GM12878 (cell line): ENCODE measurements around the gene HENMT1.

Source experiments
- BHLHE40 ChIP-seq, 2 experiments: fragments of 450-650 bp in 1 of 2; IDR thresholded peaks; 2 replicates each; pipeline ENCODE4 v1.6.1; 2011 to 2017; ENCODE audit warnings: low read depth in 2 of 2, borderline replicate concordance in 1 of 2, improper control_type of control experiment in 1 of 2, low read length in 1 of 2, mild to moderate bottlenecking in 1 of 2
- BRCA1 ChIP-seq: IDR thresholded peaks from 2 replicates; pipeline ENCODE4 v1.6.1; 2011; ENCODE audit warnings: low read depth, low read length, improper control_type of control experiment
- CHD2 ChIP-seq: IDR thresholded peaks from 2 replicates; pipeline ENCODE4 v1.6.1; 2011; ENCODE audit warnings: low read depth, low read length, improper control_type of control experiment, borderline replicate concordance
- CREM ChIP-seq: IDR thresholded peaks from 2 replicates; pipeline ENCODE4 v1.6.1; 2014; ENCODE audit warnings: antibody characterized with exemption, low read depth
- DPF2 ChIP-seq: fragments of 450-650 bp; IDR thresholded peaks from 2 replicates; pipeline ENCODE4 v1.6.1; 2017; ENCODE audit warnings: mild to moderate bottlenecking
- HDGF ChIP-seq: fragments of 450-650 bp; IDR thresholded peaks from 2 replicates; pipeline ENCODE4 v1.6.1; 2016; ENCODE audit warnings: antibody characterized with exemption
- JUNB ChIP-seq: IDR thresholded peaks from 2 replicates; pipeline ENCODE4 v1.6.1; 2016; ENCODE audit warnings: antibody characterized with exemption, mild to moderate bottlenecking
- JUND ChIP-seq: IDR thresholded peaks from 2 replicates; pipeline ENCODE4 v1.6.1; 2012; ENCODE audit warnings: low read depth, mild to moderate bottlenecking, low read length, improper control_type of control experiment, moderate library complexity
- MXI1 ChIP-seq: fragments of 150-350 bp; IDR thresholded peaks from 2 replicates; pipeline ENCODE4 v1.6.1; 2011; ENCODE audit warnings: low read depth, mild to moderate bottlenecking, inconsistent platforms, low read length, improper control_type of control experiment
- POLR2AphosphoS5 ChIP-seq: IDR thresholded peaks from 2 replicates; pipeline ENCODE4 v1.6.1; 2011; ENCODE audit warnings: mild to moderate bottlenecking, low read length, inconsistent platforms
- RFX5 ChIP-seq: IDR thresholded peaks from 2 replicates; pipeline ENCODE4 v1.6.1; 2011; ENCODE audit warnings: low read depth, low read length, improper control_type of control experiment
- YY1 ChIP-seq: IDR thresholded peaks from 2 replicates; pipeline ENCODE4 v1.6.1; 2011; ENCODE audit warnings: low read depth, mild to moderate bottlenecking, low read length
- ZNF274 ChIP-seq: IDR thresholded peaks from one replicate; pipeline ENCODE4 v1.8.0; 2011; ENCODE audit not compliant: insufficient read length, insufficient read depth
- TF ChIP-seq, protein P1 (sequence below), 3 experiments: IDR thresholded peaks in 2 of 3; conservative IDR thresholded peaks in 1 of 3; 2 replicates each; pipeline ENCODE4 v1.5.1; 2011; ENCODE audit warnings: low read depth in 3 of 3, low read length in 3 of 3, mild to moderate bottlenecking in 3 of 3, control low read depth in 2 of 3, moderate library complexity in 2 of 3, inconsistent platforms in 1 of 3, mixed read lengths in 1 of 3; ENCODE audit not compliant: control insufficient read depth in 2 of 3, insufficient read depth in 1 of 3; ENCODE audit errors: extremely low read depth in 1 of 3

GRCh38 chr1:108665067-108665466 is 4.2 kb upstream of the HENMT1 start:
- no peak for TF ChIP-seq DPF2
- no peak for TF ChIP-seq POLR2AphosphoS5
- no peak for TF ChIP-seq YY1
- no peak for TF ChIP-seq ZNF274
- no peak for TF ChIP-seq MXI1
- no peak for TF ChIP-seq BHLHE40 (IDR thresholded peaks at IDR 0.05; ENCODE audit: borderline replicate concordance in 1 of 2, low read depth in 2 of 2, low read length in 1 of 2)
- no peak for TF ChIP-seq RFX5
- no peak for TF ChIP-seq CREM
- TF ChIP-seq CHD2 = no peak
- TF ChIP-seq, protein P1, sequence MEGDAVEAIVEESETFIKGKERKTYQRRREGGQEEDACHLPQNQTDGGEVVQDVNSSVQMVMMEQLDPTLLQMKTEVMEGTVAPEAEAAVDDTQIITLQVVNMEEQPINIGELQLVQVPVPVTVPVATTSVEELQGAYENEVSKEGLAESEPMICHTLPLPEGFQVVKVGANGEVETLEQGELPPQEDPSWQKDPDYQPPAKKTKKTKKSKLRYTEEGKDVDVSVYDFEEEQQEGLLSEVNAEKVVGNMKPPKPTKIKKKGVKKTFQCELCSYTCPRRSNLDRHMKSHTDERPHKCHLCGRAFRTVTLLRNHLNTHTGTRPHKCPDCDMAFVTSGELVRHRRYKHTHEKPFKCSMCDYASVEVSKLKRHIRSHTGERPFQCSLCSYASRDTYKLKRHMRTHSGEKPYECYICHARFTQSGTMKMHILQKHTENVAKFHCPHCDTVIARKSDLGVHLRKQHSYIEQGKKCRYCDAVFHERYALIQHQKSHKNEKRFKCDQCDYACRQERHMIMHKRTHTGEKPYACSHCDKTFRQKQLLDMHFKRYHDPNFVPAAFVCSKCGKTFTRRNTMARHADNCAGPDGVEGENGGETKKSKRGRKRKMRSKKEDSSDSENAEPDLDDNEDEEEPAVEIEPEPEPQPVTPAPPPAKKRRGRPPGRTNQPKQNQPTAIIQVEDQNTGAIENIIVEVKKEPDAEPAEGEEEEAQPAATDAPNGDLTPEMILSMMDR (IDR thresholded peaks at IDR 0.05 in 2 of 3, conservative IDR thresholded peaks at IDR 0.05 in 1 of 3; ENCODE audit: control insufficient read depth in 2 of 3, extremely low read depth in 1 of 3, insufficient read depth in 1 of 3, low read depth in 3 of 3, low read length in 3 of 3) = no peak
- no peak for TF ChIP-seq JUND
- TF ChIP-seq HDGF = no peak
- no peak for TF ChIP-seq JUNB
- no peak for TF ChIP-seq BRCA1
